HepG2 (cell line): ENCODE data around the gene SCFD2. TPM values are rescaled to one million over a fixed set of nuclear protein-coding genes. Genes with fewer than 3 reads are reported as not detected.

Source experiments
- HOXD1 ChIP-seq: sonication (generic); formaldehyde crosslinking; IDR thresholded peaks from 2 replicates; pipeline ENCODE4 v1.5.0; 2020; ENCODE audit warnings: missing genetic modification reagents
- IKZF1 ChIP-seq: fragments of 450-650 bp; IDR thresholded peaks from 2 replicates; pipeline ENCODE4 v1.7.1; 2016
- MEIS1 ChIP-seq: sonication (generic); formaldehyde crosslinking; IDR thresholded peaks from 2 replicates; pipeline ENCODE4 v1.9.0; 2021; ENCODE audit warnings: mild to moderate bottlenecking, missing genetic modification reagents, moderate library complexity, borderline replicate concordance
- NRL ChIP-seq: sonication (generic); formaldehyde crosslinking; IDR thresholded peaks from 2 replicates; pipeline ENCODE4 v1.5.0; 2020; ENCODE audit warnings: missing genetic modification reagents, mild to moderate bottlenecking, moderate library complexity, borderline replicate concordance
- ZNF776 ChIP-seq: sonication (generic); formaldehyde crosslinking; IDR thresholded peaks from 2 replicates; pipeline ENCODE4 v1.4.0; 2020; ENCODE audit warnings: mild to moderate bottlenecking, missing genetic modification reagents
- ZNF878 ChIP-seq: sonication (generic); formaldehyde crosslinking; IDR thresholded peaks from 2 replicates; pipeline ENCODE4 v1.8.1; 2023; ENCODE audit warnings: mild to moderate bottlenecking, missing genetic modification reagents, moderate library complexity
- ZSCAN12 ChIP-seq: sonication (generic); formaldehyde crosslinking; IDR thresholded peaks from 2 replicates; pipeline ENCODE4 v1.9.0; 2021; ENCODE audit warnings: mild to moderate bottlenecking, missing genetic modification reagents
- polyA plus RNA-seq, 8 experiments: library from polyadenylated mRNA; depleted of rRNA in 3 of 8; stranded (reverse) in 7 of 8; unstranded in 1 of 8; fragments of >200 nt; fragmentation: Illumina TruSeq in 4 of 8; extraction: Trizol in 4 of 8; gene quantifications; 2 replicates each; pipeline versions ENCODE4 v1.2.1 to v1.2.3, GENCODE V29; 2011 to 2016; ENCODE audit warnings: low read depth in 4 of 8, missing spikeins in 1 of 8, mixed read lengths in 1 of 8; ENCODE audit not compliant: insufficient read depth in 1 of 8
- total RNA-seq, 5 experiments: library from RNA; depleted of rRNA; stranded (reverse); fragments of >200 nt; fragmentation: Illumina TruSeq; extraction: Trizol; gene quantifications; 2 replicates each; pipeline ENCODE4 v1.2.3, GENCODE V29; 2016; ENCODE audit warnings: low read depth in 1 of 5
- TF ChIP-seq, protein P1 (sequence below): sonication (generic); formaldehyde crosslinking; IDR thresholded peaks from 2 replicates; pipeline ENCODE4 v1.5.0; 2020; ENCODE audit warnings: mild to moderate bottlenecking, missing genetic modification reagents, borderline replicate concordance
- TF ChIP-seq, protein P2 (sequence below): IDR thresholded peaks from 2 replicates; pipeline ENCODE4 v1.6.1; 2016; ENCODE audit warnings: low read depth
- TF ChIP-seq, protein P3 (sequence below): sonication (generic); formaldehyde crosslinking; conservative IDR thresholded peaks from 2 replicates; pipeline ENCODE4 v1.8.0; 2022; ENCODE audit warnings: mild to moderate bottlenecking, moderate library complexity, missing genetic modification reagents
- TF ChIP-seq, protein P4 (sequence below): sonication (generic); formaldehyde crosslinking; conservative IDR thresholded peaks from 2 replicates; pipeline ENCODE4 v1.5.0; 2020; ENCODE audit warnings: missing genetic modification reagents
- TF ChIP-seq, protein P5 (sequence below): sonication (generic); formaldehyde crosslinking; IDR thresholded peaks from 2 replicates; pipeline ENCODE4 v1.5.0; 2020; ENCODE audit warnings: mild to moderate bottlenecking, missing genetic modification reagents

The SCFD2 gene
- total and polyA plus RNA-seq, 2 of the 13 experiments (the other 11 are each of a cell fraction or from before 2014, with no cell fraction given): 4.6 to 15.6 TPM

DNA sequence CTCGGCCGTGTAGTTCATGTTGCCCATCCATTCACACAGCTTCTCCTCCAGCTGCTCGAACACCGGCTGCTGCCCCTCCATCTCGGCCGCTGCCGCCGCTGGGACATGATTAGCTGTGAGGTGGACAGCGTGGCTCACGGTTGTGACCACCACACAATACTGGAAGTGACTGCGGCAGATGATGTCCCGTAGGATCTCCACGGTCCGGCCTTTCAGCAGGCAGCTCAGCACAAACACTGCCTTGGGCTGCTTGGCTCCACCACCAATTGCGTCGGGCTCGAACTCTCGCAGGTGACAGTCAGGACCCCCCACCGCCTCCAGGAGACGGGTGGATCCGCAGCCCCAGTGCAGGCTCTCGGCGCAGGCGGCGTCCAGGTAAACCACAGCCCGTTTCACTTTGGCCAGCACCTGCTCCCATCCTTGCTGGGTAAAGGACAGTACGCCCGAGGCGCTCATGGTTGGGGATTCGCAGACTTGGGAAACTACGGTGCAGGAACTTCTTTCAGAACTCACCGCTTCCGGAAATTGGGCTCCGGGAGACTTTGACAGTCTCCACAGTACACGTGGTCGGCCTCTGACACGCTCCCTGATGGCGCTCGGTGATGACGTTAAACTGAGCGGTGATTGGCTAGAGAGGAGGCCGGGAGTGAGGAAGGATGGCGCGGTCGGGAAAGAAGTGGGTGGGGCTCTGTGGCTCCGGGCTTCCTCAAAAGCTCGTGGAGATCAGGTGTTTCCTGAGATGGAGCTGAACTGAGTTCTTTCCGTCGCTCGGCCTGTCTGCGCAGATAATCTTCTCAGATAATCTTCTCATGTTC, at the start of gene SCFD2 (continued):
- TF ChIP-seq, protein P1, sequence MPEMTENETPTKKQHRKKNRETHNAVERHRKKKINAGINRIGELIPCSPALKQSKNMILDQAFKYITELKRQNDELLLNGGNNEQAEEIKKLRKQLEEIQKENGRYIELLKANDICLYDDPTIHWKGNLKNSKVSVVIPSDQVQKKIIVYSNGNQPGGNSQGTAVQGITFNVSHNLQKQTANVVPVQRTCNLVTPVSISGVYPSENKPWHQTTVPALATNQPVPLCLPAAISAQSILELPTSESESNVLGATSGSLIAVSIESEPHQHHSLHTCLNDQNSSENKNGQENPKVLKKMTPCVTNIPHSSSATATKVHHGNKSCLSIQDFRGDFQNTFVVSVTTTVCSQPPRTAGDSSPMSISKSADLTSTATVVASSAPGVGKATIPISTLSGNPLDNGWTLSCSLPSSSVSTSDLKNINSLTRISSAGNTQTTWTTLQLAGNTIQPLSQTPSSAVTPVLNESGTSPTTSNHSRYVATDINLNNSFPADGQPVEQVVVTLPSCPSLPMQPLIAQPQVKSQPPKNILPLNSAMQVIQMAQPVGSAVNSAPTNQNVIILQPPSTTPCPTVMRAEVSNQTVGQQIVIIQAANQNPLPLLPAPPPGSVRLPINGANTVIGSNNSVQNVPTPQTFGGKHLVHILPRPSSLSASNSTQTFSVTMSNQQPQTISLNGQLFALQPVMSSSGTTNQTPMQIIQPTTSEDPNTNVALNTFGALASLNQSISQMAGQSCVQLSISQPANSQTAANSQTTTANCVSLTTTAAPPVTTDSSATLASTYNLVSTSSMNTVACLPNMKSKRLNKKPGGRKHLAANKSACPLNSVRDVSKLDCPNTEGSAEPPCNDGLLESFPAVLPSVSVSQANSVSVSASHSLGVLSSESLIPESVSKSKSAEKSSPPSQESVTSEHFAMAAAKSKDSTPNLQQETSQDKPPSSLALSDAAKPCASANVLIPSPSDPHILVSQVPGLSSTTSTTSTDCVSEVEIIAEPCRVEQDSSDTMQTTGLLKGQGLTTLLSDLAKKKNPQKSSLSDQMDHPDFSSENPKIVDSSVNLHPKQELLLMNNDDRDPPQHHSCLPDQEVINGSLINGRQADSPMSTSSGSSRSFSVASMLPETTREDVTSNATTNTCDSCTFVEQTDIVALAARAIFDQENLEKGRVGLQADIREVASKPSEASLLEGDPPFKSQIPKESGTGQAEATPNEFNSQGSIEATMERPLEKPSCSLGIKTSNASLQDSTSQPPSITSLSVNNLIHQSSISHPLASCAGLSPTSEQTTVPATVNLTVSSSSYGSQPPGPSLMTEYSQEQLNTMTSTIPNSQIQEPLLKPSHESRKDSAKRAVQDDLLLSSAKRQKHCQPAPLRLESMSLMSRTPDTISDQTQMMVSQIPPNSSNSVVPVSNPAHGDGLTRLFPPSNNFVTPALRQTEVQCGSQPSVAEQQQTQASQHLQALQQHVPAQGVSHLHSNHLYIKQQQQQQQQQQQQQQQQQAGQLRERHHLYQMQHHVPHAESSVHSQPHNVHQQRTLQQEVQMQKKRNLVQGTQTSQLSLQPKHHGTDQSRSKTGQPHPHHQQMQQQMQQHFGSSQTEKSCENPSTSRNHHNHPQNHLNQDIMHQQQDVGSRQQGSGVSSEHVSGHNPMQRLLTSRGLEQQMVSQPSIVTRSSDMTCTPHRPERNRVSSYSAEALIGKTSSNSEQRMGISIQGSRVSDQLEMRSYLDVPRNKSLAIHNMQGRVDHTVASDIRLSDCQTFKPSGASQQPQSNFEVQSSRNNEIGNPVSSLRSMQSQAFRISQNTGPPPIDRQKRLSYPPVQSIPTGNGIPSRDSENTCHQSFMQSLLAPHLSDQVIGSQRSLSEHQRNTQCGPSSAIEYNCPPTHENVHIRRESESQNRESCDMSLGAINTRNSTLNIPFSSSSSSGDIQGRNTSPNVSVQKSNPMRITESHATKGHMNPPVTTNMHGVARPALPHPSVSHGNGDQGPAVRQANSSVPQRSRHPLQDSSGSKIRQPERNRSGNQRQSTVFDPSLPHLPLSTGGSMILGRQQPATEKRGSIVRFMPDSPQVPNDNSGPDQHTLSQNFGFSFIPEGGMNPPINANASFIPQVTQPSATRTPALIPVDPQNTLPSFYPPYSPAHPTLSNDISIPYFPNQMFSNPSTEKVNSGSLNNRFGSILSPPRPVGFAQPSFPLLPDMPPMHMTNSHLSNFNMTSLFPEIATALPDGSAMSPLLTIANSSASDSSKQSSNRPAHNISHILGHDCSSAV: no peak
- TF ChIP-seq NRL (CRISPR knock-in tag): no peak
- peak; percentile 17; the same call in 1 of the 2 replicates for TF ChIP-seq MEIS1 (CRISPR knock-in tag)
- TF ChIP-seq, protein P2, sequence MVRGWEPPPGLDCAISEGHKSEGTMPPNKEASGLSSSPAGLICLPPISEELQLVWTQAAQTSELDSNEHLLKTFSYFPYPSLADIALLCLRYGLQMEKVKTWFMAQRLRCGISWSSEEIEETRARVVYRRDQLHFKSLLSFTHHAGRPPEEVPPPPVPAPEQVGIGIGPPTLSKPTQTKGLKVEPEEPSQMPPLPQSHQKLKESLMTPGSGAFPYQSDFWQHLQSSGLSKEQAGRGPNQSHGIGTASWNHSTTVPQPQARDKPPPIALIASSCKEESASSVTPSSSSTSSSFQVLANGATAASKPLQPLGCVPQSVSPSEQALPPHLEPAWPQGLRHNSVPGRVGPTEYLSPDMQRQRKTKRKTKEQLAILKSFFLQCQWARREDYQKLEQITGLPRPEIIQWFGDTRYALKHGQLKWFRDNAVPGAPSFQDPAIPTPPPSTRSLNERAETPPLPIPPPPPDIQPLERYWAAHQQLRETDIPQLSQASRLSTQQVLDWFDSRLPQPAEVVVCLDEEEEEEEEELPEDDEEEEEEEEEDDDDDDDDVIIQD (CRISPR knock-in tag): peak; percentile 74
- no peak for TF ChIP-seq HOXD1 (CRISPR knock-in tag)
- TF ChIP-seq ZNF878 (CRISPR knock-in tag): no peak
- no peak for TF ChIP-seq ZNF776
- TF ChIP-seq, protein P3, sequence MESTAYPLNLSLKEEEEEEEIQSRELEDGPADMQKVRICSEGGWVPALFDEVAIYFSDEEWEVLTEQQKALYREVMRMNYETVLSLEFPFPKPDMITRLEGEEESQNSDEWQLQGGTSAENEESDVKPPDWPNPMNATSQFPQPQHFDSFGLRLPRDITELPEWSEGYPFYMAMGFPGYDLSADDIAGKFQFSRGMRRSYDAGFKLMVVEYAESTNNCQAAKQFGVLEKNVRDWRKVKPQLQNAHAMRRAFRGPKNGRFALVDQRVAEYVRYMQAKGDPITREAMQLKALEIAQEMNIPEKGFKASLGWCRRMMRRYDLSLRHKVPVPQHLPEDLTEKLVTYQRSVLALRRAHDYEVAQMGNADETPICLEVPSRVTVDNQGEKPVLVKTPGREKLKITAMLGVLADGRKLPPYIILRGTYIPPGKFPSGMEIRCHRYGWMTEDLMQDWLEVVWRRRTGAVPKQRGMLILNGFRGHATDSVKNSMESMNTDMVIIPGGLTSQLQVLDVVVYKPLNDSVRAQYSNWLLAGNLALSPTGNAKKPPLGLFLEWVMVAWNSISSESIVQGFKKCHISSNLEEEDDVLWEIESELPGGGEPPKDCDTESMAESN: 0 out of 2 replicates have a peak, but pooled peaks have one; percentile 35
- TF ChIP-seq ZSCAN12: no peak
- TF ChIP-seq IKZF1: no peak
- TF ChIP-seq, protein P4, sequence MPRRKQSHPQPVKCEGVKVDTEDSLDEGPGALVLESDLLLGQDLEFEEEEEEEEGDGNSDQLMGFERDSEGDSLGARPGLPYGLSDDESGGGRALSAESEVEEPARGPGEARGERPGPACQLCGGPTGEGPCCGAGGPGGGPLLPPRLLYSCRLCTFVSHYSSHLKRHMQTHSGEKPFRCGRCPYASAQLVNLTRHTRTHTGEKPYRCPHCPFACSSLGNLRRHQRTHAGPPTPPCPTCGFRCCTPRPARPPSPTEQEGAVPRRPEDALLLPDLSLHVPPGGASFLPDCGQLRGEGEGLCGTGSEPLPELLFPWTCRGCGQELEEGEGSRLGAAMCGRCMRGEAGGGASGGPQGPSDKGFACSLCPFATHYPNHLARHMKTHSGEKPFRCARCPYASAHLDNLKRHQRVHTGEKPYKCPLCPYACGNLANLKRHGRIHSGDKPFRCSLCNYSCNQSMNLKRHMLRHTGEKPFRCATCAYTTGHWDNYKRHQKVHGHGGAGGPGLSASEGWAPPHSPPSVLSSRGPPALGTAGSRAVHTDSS (CRISPR knock-in tag): no peak
- TF ChIP-seq, protein P5, sequence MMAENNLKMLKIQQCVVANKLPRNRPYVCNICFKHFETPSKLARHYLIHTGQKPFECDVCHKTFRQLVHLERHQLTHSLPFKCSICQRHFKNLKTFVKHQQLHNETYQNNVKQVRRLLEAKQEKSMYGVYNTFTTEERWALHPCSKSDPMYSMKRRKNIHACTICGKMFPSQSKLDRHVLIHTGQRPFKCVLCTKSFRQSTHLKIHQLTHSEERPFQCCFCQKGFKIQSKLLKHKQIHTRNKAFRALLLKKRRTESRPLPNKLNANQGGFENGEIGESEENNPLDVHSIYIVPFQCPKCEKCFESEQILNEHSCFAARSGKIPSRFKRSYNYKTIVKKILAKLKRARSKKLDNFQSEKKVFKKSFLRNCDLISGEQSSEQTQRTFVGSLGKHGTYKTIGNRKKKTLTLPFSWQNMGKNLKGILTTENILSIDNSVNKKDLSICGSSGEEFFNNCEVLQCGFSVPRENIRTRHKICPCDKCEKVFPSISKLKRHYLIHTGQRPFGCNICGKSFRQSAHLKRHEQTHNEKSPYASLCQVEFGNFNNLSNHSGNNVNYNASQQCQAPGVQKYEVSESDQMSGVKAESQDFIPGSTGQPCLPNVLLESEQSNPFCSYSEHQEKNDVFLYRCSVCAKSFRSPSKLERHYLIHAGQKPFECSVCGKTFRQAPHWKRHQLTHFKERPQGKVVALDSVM (CRISPR knock-in tag): 0 out of 2 replicates have a peak, but pooled peaks have one; percentile 11
